NCI-H748 (cell line): ENCODE measurements around the gene KDM4C.
A peak's percentile ranks its signal among the peaks of the same experiment; 100 is the strongest.
"Not testable (repeated sequence)": the region's sequence is repeated elsewhere in the genome, so short reads cannot be mapped to it uniquely, and the experiment has no call there.

Experiments used
- DNase-seq: peaks from one replicate; lab custom pipeline; 2025; ENCODE audit not compliant: unreplicated experiment; lab: John Stamatoyannopoulos, UW

Gene KDM4C

GRCh38 chr9:6805532-6805931, 47.8 kb downstream of the KDM4C start:
- DNase-seq = no peak

- DNase-seq = not testable (repeated sequence)
Observed at GRCh38 chr9:6806318-6806717, 48.5 kb downstream of the KDM4C start.

GRCh38 chr9:6807669-6808068, 49.9 kb downstream of the KDM4C start:
- DNase-seq = not testable (repeated sequence)

GRCh38 chr9:6811436-6811835, 53.7 kb downstream of the KDM4C start:
- no peak for DNase-seq

- DNase-seq = no peak
Observed at GRCh38 chr9:6816581-6816980, 58.8 kb downstream of the KDM4C start.

GRCh38 chr9:6818292-6818922, 60.6 kb downstream of the KDM4C start:
- DNase-seq = no peak

GRCh38 chr9:6819112-6819511, 61.3 kb downstream of the KDM4C start:
- DNase-seq = no peak

GRCh38 chr9:6819529-6819928, 61.8 kb downstream of the KDM4C start:
- no peak for DNase-seq

GRCh38 chr9:6822696-6823095, 64.9 kb downstream of the KDM4C start:
- DNase-seq = no peak

- DNase-seq = peak; percentile 61
Observed at GRCh38 chr9:6827439-6828145, 69.8 kb downstream of the KDM4C start.

GRCh38 chr9:6829027-6829426, 71.3 kb downstream of the KDM4C start:
- DNase-seq = no peak

- DNase-seq = no peak
Observed at GRCh38 chr9:6829536-6829935, 71.8 kb downstream of the KDM4C start.

GRCh38 chr9:6833518-6834192, 75.9 kb downstream of the KDM4C start:
- DNase-seq = no peak

GRCh38 chr9:6834306-6834705, 76.5 kb downstream of the KDM4C start:
- no peak for DNase-seq

GRCh38 chr9:6838158-6838557, 80.4 kb downstream of the KDM4C start:
- DNase-seq = no peak

GRCh38 chr9:6842584-6842947, 84.8 kb downstream of the KDM4C start:
- DNase-seq = no peak

GRCh38 chr9:6843742-6844141, 86.0 kb downstream of the KDM4C start:
- no peak for DNase-seq

- no peak for DNase-seq
Observed at GRCh38 chr9:6844267-6844666, 86.5 kb downstream of the KDM4C start.

- DNase-seq = no peak
Observed at GRCh38 chr9:6845128-6845826, 87.5 kb downstream of the KDM4C start.

- DNase-seq = no peak
Observed at GRCh38 chr9:6845880-6846279, 88.1 kb downstream of the KDM4C start.

- DNase-seq = no peak
Observed at GRCh38 chr9:6852243-6852963, 94.6 kb downstream of the KDM4C start.
